ENCODE data around the gene CNTNAP2. TPM values are rescaled to one million over a fixed set of nuclear protein-coding genes. Genes with fewer than 3 reads are reported as not detected.

Gene CNTNAP2
- total RNA-seq, 1 experiment from 2014 or later, result 42.5 TPM

DNA sequence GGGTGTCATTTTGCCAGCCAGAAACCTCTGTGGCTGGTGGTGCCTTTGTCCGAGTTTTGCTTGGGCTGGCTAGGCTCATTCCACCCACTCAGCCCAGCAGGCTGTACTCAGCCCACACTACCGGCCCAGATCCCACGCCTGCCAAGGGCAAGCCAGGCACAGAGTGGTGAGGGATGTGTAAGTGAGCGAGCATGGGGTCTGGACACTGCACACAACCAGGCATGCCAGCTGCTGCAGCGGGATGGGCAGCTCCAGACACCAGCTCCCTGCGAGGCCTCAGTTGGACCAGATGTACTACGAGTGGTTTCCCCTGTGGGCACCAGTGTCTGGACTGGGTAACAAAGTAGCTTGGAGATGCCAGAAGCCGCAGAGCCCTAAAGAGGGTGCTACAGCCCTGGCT is 2339.8 kb downstream of the CNTNAP2 start:
- peaks cover 12% of the 10 kb centered on the region for H3K36me3 Mint-ChIP-seq (ENCODE audit: insufficient read depth, unreplicated experiment)
- peaks cover 5% of the 10 kb centered on the region; the same call in 1 of the 2 replicates for H3K4me1 ChIP-seq
- H3K27me3 Mint-ChIP-seq (ENCODE audit: insufficient read depth, unreplicated experiment), result no peaks in the 10 kb centered on the region
- H3K4me3 Mint-ChIP-seq (ENCODE audit: unreplicated experiment), result no peak overlapping the region
- H3K4me1 Mint-ChIP-seq (ENCODE audit: low read depth, unreplicated experiment), result no peaks in the 10 kb centered on the region
- BruUV-seq (replicated peaks), result no TSS peak
- H3K27me3 ChIP-seq (replicated peaks; ENCODE audit: control insufficient read depth, insufficient read depth, low read length), result no peaks in the 10 kb centered on the region
- TF ChIP-seq, protein P1, sequence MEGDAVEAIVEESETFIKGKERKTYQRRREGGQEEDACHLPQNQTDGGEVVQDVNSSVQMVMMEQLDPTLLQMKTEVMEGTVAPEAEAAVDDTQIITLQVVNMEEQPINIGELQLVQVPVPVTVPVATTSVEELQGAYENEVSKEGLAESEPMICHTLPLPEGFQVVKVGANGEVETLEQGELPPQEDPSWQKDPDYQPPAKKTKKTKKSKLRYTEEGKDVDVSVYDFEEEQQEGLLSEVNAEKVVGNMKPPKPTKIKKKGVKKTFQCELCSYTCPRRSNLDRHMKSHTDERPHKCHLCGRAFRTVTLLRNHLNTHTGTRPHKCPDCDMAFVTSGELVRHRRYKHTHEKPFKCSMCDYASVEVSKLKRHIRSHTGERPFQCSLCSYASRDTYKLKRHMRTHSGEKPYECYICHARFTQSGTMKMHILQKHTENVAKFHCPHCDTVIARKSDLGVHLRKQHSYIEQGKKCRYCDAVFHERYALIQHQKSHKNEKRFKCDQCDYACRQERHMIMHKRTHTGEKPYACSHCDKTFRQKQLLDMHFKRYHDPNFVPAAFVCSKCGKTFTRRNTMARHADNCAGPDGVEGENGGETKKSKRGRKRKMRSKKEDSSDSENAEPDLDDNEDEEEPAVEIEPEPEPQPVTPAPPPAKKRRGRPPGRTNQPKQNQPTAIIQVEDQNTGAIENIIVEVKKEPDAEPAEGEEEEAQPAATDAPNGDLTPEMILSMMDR (IDR thresholded peaks at IDR 0.05; ENCODE audit: insufficient read depth in 1 of 2, low read depth in 1 of 2, low read length in 1 of 2, severe bottlenecking in 1 of 2, unreplicated experiment in 1 of 2), result no peak
- peaks cover 9% of the 10 kb centered on the region for H3K9me3 ChIP-seq
- CTCF ChIA-PET, result no interaction called here
- peaks cover 2% of the 10 kb centered on the region for H3K9me3 Mint-ChIP-seq (ENCODE audit: unreplicated experiment)
- no peak overlapping the region for H3K4me3 ChIP-seq (ENCODE audit: low read depth, low read length)
- intact Hi-C loops (cut with micrococcal nuclease; ENCODE audit: unreplicated experiment), result no loop called here
- H3K36me3 ChIP-seq (ENCODE audit: control insufficient read depth, insufficient read depth, low read length), result no peaks in the 10 kb centered on the region
- H3K27ac Mint-ChIP-seq (ENCODE audit: unreplicated experiment), result no peak overlapping the region
- no peak for DNase-seq
- POLR2A ChIA-PET, result no interaction called here

DNA sequence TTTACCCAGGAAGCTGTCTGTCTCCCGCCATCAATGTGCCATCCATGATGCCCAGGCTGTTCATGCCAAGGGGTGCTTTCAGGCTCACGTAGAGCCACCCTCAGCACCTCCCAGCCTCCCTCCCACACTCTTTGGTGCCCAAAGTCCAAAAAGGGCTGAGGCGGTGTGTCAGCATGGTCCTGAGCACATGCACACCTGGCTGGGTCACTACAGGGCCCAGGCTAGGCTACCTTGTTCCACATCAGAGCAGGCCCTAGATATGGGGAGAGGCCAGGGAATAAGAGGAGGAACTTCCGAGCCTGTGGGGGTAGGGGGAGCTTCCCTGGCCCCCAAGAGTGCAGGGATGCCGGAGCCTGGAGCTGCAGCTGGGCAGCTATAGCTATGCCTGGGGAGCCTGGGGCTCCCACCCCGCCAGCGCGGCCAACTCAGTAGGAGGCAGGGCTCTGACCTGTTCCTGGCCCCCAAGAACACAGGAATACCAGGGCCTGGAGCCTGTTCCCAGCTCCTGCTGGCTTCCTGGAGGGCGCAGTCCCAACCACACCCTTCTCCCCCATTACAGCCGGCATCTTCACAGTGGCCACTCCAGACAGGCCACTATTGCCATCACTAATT is 2340.8 kb downstream of the CNTNAP2 start:
- no peak for DNase-seq
- Mint-ChIP-seq H3K27ac (ENCODE audit: unreplicated experiment) (peak overlapping the region; percentile 40), H3K27me3 (ENCODE audit: insufficient read depth, unreplicated experiment) (no peaks in the 10 kb centered on the region), H3K4me3 (ENCODE audit: unreplicated experiment) (no peak overlapping the region), H3K36me3 (ENCODE audit: insufficient read depth, unreplicated experiment) (peaks cover 17% of the 10 kb centered on the region), H3K4me1 (ENCODE audit: low read depth, unreplicated experiment) (peaks cover 8% of the 10 kb centered on the region), H3K9me3 (ENCODE audit: unreplicated experiment) (peaks cover 12% of the 10 kb centered on the region)
- peaks cover 14% of the 10 kb centered on the region for H3K4me1 ChIP-seq
- no TSS peak for BruUV-seq (replicated peaks)
- CTCF ChIA-PET, result interaction anchor here (1.3 kb wide), 1 partner anchor 192 kb away, joined by 9 read pairs; no protein-coding TSS in a partner anchor
- TF ChIP-seq, protein P1 (IDR thresholded peaks at IDR 0.05; ENCODE audit: insufficient read depth in 1 of 2, low read depth in 1 of 2, low read length in 1 of 2, severe bottlenecking in 1 of 2, unreplicated experiment in 1 of 2), result no peak
- POLR2A ChIA-PET, result no interaction called here
- H3K36me3 ChIP-seq (ENCODE audit: control insufficient read depth, insufficient read depth, low read length), result no peaks in the 10 kb centered on the region
- no peaks in the 10 kb centered on the region for H3K27me3 ChIP-seq (replicated peaks; ENCODE audit: control insufficient read depth, insufficient read depth, low read length)
- H3K9me3 ChIP-seq, result peaks cover 13% of the 10 kb centered on the region
- H3K4me3 ChIP-seq (ENCODE audit: low read depth, low read length), result no peak overlapping the region
- intact Hi-C loops (cut with micrococcal nuclease; ENCODE audit: unreplicated experiment), result no loop called here

DNA sequence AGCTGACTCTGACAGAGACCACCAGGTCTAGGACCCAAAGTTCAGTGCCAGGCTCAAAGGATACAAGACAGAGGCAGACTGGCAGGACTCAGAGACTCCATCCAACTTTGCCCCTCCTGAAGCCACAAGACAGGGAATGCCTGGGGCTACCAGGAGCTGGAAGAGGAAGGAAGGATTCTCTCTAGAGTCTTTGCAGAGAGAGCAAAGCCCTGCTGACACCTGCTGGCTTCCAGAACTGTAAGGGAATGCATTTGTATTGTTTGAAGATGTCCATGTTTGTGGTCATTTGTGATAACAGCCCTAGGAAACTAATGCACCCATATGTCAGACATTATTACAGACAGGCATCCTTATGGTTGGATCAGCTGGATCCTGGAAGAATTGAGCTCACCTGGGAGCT is 2341.7 kb downstream of the CNTNAP2 start:
- intact Hi-C loops (cut with micrococcal nuclease; ENCODE audit: unreplicated experiment), result loop anchor here (1.0 kb wide), 1 partner anchor 172 kb away; no protein-coding TSS in a partner anchor
- TF ChIP-seq, protein P1 (IDR thresholded peaks at IDR 0.05; ENCODE audit: insufficient read depth in 1 of 2, low read depth in 1 of 2, low read length in 1 of 2, severe bottlenecking in 1 of 2, unreplicated experiment in 1 of 2), result no peak
- DNase-seq, result peak in 1 of 2 experiments; percentile 9
- no peaks in the 10 kb centered on the region for H3K27me3 Mint-ChIP-seq (ENCODE audit: insufficient read depth, unreplicated experiment)
- peaks cover 23% of the 10 kb centered on the region for H3K36me3 Mint-ChIP-seq (ENCODE audit: insufficient read depth, unreplicated experiment)
- Histone ChIP-seq H3K4me3 (ENCODE audit: low read depth, low read length) (no peak overlapping the region), H3K4me1 (peaks cover 18% of the 10 kb centered on the region), H3K9me3 (peaks cover 15% of the 10 kb centered on the region), H3K36me3 (ENCODE audit: control insufficient read depth, insufficient read depth, low read length) (no peaks in the 10 kb centered on the region), H3K27me3 (replicated peaks; ENCODE audit: control insufficient read depth, insufficient read depth, low read length) (no peaks in the 10 kb centered on the region)
- peak overlapping the region; percentile 40 for H3K27ac Mint-ChIP-seq (ENCODE audit: unreplicated experiment)
- peaks cover 15% of the 10 kb centered on the region for H3K4me1 Mint-ChIP-seq (ENCODE audit: low read depth, unreplicated experiment)
- no TSS peak for BruUV-seq (replicated peaks)
- peaks cover 21% of the 10 kb centered on the region for H3K9me3 Mint-ChIP-seq (ENCODE audit: unreplicated experiment)
- CTCF ChIA-PET, result interaction anchor here (1.3 kb wide), 1 partner anchor 193 kb away, joined by 9 read pairs; no protein-coding TSS in a partner anchor
- POLR2A ChIA-PET, result no interaction called here
- no peak overlapping the region for H3K4me3 Mint-ChIP-seq (ENCODE audit: unreplicated experiment)

Data from Caco-2 (cell line).